NOMO-1 (cell line): ENCODE data around the gene RIPPLY2.
"Not testable (repeated sequence)": the region's sequence is repeated elsewhere in the genome, so short reads cannot be mapped to it uniquely, and the experiment has no call there.

Experiments used
- DNase-seq, 2 experiments: peaks; one replicate each; lab custom pipeline; 2025; ENCODE audit not compliant: unreplicated experiment in 2 of 2; lab: John Stamatoyannopoulos, UW

The RIPPLY2 gene

DNA sequence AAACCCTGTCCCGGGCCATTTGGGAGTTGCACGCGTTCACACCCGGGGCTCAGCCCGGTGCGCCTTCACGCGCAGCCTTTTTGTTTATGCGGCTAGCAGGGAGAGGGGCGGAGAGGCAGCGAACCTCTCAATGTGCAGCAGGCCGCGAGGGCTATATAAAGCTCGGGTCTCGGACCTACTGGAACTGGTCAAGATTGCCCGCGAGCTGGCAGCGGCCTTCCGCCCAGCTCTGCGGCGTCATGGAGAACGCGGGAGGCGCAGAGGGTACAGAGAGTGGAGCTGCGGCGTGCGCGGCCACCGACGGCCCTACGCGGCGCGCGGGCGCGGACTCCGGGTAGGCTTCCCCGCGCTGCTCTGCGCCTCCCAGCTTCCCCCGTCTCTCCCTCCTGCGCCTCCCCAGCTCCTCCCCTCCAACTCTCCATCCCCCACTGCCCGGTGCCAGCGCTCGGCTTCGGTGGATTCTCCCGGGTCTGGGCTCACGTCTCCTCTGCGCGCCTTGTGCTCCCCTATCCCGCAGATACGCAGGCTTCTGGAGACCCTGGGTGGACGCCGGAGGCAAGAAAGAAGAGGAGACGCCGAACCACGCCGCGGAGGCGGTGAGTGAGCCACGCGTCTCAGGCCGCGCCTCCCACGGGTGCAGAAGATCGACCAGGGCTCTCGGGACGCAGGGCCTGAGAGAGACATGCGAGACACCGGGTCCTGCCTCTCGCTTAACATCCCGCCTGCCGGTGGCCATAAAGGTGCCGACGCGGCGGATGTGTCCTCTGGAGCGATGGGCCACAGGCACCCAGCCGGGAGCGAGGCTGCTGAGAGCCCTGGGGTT, at the start of gene RIPPLY2:
Gene RIPPLY2, plus strand, starts transcription at position 183 of the 823 bp plus-strand sequence. Its CDS starts 57 bp downstream, at position 240.
- no peak for DNase-seq

DNA sequence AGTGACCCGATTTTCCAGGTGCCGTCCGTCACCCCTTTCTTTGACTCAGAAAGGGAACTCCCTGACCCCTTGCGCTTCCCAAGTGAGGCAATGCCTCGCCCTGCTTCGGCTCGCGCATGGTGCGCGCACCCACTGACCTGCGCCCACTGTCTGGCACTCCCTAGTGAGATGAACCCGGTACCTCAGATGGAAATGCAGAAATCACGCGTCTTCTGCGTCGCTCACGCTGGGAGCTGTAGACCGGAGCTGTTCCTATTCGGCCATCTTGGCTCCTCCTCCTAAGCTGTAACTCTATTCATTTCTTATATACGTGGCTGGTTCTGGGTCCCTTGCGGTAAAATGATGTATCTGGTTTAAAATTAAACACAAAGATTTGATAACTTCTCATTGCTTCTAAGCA, 49.7 kb upstream of the RIPPLY2 start:
- DNase-seq: not testable (repeated sequence)

DNA sequence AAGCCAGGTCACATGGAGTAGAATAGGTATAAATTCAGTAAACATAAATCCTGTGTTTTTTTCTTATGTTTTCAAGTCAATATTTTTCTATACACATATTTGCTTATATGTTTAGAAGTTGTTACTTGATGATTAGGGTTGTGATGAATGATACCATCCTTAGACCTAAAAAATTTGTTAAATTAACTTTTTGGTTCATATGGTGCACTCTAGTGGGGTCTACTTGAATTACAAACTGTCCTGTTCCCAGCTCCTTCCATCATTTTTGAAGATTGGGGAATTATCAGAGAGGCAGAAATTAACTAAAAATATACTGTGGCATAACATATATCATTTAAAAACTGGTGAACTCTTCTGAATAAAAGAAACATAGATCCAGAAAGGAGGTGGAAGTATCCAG, 48.3 kb upstream of the RIPPLY2 start:
- DNase-seq: no peak

DNA sequence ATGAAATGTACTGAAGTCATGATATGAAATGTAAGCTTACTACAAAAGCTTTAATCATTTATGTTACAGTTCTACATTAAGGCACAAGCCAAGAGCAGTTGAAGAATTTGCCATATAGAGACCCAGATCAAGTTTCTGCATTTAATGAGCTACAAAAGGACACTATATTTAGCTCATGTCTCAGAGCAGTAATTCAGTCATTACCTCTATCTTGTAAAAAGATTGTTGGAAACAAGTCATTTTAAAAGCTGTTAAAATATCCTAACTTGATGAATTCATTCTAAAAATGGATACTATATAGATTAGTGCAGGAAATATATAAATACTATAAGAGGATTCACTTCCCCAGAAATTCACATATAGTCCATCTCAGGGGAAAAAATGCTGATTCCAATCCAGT, 45.2 kb upstream of the RIPPLY2 start:
- DNase-seq: no peak

DNA sequence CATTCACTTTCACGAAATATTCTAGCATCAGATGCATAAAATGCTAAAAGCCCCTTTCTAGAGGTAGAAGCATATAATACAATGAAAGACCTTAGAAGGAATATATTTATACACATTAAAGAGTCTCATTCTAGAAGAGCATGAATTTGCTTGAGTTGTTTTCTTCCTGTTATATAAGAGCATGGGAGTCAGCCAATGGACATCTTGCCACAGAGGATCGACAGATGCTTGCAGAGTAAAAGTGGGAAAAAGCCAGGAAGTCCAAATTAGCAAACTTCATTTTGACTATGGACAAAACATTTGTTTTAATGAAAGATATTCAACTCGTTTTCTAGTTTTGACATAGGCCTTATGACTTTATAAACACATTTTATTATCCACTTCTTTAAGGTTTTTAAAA, 44.2 kb upstream of the RIPPLY2 start:
- DNase-seq: no peak

DNA sequence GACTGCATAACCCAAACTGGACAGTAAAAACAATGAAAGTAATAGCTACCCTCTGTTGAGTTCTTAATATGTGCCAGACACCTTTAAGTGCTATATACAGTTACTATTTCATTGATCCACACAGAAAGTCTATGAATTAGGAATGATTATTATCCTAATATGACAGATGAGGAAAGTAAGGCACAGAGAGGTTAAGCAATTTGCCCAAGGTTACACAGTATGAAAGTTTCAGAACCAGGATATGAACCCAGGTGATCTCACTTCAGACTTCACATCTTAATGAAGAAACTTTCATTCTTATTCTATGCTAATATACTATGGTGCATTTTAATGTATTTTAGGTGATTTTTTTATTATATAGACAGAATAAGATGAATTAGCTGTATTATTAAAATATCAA, 40.6 kb upstream of the RIPPLY2 start:
- DNase-seq: no peak

- DNase-seq: no peak
Measured at GRCh38 chr6:83815631-83816272, 37.4 kb upstream of the RIPPLY2 start.

DNA sequence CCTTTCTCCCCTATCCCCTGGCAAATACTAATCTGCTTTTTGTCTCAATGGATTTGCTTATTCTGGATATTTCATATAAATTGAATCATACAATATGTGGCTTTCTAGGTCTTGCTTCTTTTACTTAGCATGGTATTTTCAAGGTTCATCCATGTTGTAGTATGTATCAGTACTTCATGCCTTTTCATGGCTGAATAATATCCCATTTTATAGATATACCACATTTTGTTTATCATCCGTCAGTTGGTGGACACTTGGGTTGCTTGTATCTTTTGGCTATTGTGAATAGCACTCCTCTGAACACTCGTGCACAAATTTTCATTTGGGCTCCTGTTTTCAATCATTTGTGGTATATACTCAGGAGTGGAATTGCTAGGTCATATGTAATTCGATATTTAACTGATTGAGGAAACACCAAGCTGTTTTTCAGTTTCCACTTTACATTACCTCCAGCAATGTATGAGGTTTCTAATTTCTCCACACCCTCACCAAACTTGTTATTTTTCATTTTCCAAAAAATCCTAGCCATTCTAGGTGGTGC, 30.5 kb upstream of the RIPPLY2 start:
- no peak for DNase-seq

- no peak for DNase-seq
Measured at GRCh38 chr6:83824388-83824801, 28.8 kb upstream of the RIPPLY2 start.

- no peak for DNase-seq
Measured at GRCh38 chr6:83824831-83825230, 28.3 kb upstream of the RIPPLY2 start.

- DNase-seq: no peak
Measured at GRCh38 chr6:83827050-83827449, 26.1 kb upstream of the RIPPLY2 start.

GRCh38 chr6:83838727-83839126, 14.4 kb upstream of the RIPPLY2 start:
- no peak for DNase-seq

DNA sequence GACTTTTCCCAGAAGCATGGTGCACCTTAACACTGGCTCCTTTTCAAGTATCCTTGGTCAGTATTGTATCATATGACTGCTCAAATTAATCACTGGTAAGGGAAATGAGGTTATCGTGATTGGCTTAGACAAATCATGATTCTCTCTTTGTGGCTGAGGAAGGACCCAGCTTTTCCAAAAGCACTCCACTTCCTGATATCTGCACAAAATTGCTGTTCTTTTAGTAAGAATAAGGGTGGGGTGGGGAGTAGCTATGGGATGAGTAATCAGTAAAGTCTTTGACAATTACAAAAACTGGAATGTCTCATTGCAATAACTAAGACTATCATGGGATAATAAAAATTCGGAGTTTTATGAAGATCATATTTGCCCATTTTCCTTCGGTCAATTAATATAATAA, 9.0 kb upstream of the RIPPLY2 start:
- no peak for DNase-seq

GRCh38 chr6:83846291-83846690, 6.9 kb upstream of the RIPPLY2 start:
- no peak for DNase-seq

DNA sequence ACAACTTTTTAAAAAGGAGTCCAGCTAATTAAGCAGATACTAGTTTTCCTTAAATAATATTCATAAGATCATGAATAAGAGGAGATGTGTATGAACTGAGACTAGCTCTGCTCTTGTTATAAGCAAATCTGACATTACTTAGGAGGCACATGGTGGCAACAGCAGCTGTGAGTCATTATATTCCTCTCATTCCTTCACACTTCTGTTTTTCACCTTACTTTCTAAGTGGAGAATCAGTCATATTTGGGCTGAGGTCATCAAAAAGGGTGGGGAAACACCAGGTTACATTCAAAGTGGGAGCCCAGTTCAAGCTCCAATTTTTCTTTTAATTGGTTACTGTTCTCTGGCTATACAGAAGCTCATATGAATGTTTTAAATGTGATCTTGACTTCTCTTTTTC, 6.0 kb upstream of the RIPPLY2 start:
- DNase-seq: no peak

- no peak for DNase-seq
Measured at GRCh38 chr6:83849127-83849526, 4.0 kb upstream of the RIPPLY2 start.

GRCh38 chr6:83849610-83850009, 3.5 kb upstream of the RIPPLY2 start:
- DNase-seq: no peak

DNA sequence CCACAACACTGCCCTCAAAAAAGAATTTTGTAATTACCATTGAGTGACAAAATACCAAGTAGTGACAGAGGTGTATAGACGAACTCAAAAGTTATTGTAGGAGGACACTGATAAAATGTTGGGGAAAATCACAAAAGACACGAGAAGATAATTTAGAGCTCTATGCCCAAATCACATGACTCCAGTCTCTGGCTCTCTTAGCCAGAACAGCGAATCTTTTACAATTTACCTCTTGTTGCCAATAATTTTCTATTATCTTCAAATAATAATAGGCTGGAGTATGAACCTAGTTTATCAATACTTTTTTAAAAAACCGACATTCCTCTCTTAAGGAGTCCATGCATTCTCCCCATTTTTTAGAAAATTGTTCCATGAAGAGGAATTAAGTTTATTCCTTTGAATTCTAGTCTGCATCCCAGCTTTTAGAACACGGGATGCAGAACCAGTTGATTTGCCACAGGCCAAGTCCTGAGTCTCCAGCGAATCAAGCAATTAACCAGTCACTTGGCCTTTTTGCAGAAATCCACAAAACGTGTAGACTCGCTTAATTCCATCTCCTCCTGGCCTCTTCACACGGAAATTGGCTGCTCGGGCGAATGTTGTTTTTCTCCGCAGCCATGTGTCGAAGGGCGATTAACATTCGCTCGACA, 507 bp upstream of the RIPPLY2 start:
- no peak for DNase-seq

DNA sequence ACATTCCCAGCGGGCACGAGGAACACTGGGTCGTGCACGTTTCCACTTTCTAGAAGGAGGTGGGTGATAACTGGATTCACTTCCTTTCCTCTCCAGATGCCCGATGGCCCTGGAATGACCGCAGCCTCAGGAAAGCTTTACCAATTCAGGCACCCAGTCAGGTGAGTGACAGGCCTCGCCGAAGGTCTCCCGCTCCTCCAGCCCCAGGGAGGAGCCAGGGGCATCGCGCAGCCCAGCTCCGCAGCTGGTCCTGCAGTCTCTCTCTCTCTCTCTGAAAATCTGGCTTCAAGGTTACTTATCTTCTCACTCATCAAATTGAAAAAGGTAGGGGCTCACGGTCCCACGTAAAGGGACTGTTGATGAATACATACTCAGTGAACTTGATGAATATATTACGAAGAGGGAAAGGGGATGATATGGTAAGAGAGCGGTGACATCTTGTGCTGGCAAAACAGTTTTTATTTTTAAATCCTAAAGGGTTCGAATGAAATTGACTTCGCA, 891 bp downstream of the RIPPLY2 start:
- DNase-seq: no peak

DNA sequence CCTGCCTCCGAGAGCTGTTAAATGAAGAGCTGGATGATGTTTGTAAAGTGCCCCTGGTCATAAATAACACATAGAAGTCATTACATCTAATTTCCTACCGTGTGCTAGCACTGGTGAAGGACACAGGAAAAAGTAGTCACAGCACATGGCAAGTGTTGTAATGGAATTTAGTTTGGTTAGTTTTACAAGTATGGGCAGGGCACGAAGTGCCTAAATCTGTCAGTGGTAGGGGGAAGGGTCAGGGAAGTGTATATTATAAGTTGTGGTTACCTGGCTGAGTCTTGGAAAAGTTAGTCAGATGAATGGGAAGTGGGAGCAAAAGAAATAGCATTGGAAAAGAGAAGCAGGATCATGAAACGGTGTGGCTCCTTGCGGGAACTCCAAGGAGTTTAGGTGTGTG, 1.6 kb downstream of the RIPPLY2 start:
- no peak for DNase-seq
